Neural cell (in vitro differentiated cells): ENCODE data around the gene FAM111B. TPM values are rescaled to one million over a fixed set of nuclear protein-coding genes. Genes with fewer than 3 reads are reported as not detected.

Experiments
- H2AFZ ChIP-seq: fragments of 200-600, 300-800 bp; sonication (generic), shearing (Covaris generic); 2 replicates; pipeline ENCODE4 v1.6.0; 2014; ENCODE audit warnings: low read depth, mild to moderate bottlenecking, antibody characterized with exemption, low read length, moderate library complexity
- H3F3A ChIP-seq: fragments of 200-600 bp; shearing (Covaris generic); 2 replicates; pipeline ENCODE4 v1.6.1; 2016; ENCODE audit warnings: mild to moderate bottlenecking, moderate library complexity, mixed read lengths, antibody characterized with exemption, low read length; ENCODE audit not compliant: insufficient read depth, poor library complexity, severe bottlenecking
- H3K27ac ChIP-seq: fragments of 200-600, 300-800 bp; sonication (generic), shearing (Covaris generic); 2 replicates; pipeline ENCODE4 v1.5.1; 2014; ENCODE audit warnings: mild to moderate bottlenecking, low read length, moderate library complexity
- H3K27me3 ChIP-seq: fragments of 300-800, 200-600 bp; sonication (generic), shearing (Covaris generic); 2 replicates; pipeline ENCODE4 v1.6.0; 2014; ENCODE audit warnings: mild to moderate bottlenecking, low read depth, low read length, moderate library complexity; ENCODE audit not compliant: insufficient read depth
- H3K36me3 ChIP-seq: fragments of 300-800, 200-600 bp; sonication (generic), shearing (Covaris generic); 2 replicates; pipeline ENCODE4 v1.5.1; 2014; ENCODE audit warnings: mild to moderate bottlenecking, antibody characterized with exemption, low read length, moderate library complexity; ENCODE audit not compliant: insufficient read depth
- H3K4me2 ChIP-seq: fragments of 300-800, 200-600 bp; sonication (generic), shearing (Covaris generic); 2 replicates; pipeline ENCODE4 v1.6.0; 2014; ENCODE audit warnings: mild to moderate bottlenecking, low read length
- H3K4me3 ChIP-seq: fragments of 300-800, 200-600 bp; sonication (generic), shearing (Covaris generic); 2 replicates; pipeline ENCODE4 v1.5.1; 2014; ENCODE audit warnings: mild to moderate bottlenecking, low read length, moderate library complexity
- H3K79me2 ChIP-seq: fragments of 200-600 bp; shearing (Covaris generic); replicated peaks from 2 replicates; pipeline ENCODE4 v1.6.0; 2014; ENCODE audit warnings: mild to moderate bottlenecking, low read length, moderate library complexity; ENCODE audit not compliant: insufficient read depth
- H3K9ac ChIP-seq: fragments of 300-800, 200-600 bp; sonication (generic), shearing (Covaris generic); 2 replicates; pipeline ENCODE4 v1.6.1; 2016; ENCODE audit warnings: mild to moderate bottlenecking, low read length, mixed read lengths
- H3K9me2 ChIP-seq: fragments of 200-600 bp; shearing (Covaris generic); 2 replicates; pipeline ENCODE4 v1.6.1; 2016; ENCODE audit warnings: mild to moderate bottlenecking, low read length, mixed read lengths; ENCODE audit not compliant: insufficient read depth
- H3K9me3 ChIP-seq: fragments of 200-600, 300-800 bp; sonication (generic), shearing (Covaris generic); 2 replicates; pipeline ENCODE4 v1.6.1; 2016; ENCODE audit warnings: mild to moderate bottlenecking, mixed run types, low read length, moderate library complexity, mixed read lengths
- H4K20me1 ChIP-seq: fragments of 200-600 bp; shearing (Covaris generic); 2 replicates; pipeline ENCODE4 v1.6.1; 2016; ENCODE audit warnings: mild to moderate bottlenecking, mixed run types; ENCODE audit not compliant: insufficient read depth
- CTCF ChIP-seq: fragments of 450-650 bp; IDR thresholded peaks from 2 replicates; pipeline ENCODE4 v1.5.1; 2014; ENCODE audit warnings: antibody characterized with exemption, mild to moderate bottlenecking, moderate library complexity; ENCODE audit not compliant: poor library complexity, severe bottlenecking
- EP300 ChIP-seq: fragments of 450-650 bp; conservative IDR thresholded peaks from 2 replicates; pipeline ENCODE4 v1.6.1; 2014; ENCODE audit warnings: antibody characterized with exemption, mild to moderate bottlenecking, moderate library complexity; ENCODE audit not compliant: poor library complexity, severe bottlenecking
- EZH2 ChIP-seq: fragments of 200-600, 300-800 bp; shearing (Covaris generic), sonication (generic); IDR thresholded peaks from 2 replicates; pipeline ENCODE4 v1.6.1; 2014; ENCODE audit warnings: antibody characterized with exemption, low read length, borderline replicate concordance, mild to moderate bottlenecking; ENCODE audit not compliant: insufficient read depth, poor library complexity, severe bottlenecking
- MXI1 ChIP-seq: fragments of 450-650 bp; conservative IDR thresholded peaks from 2 replicates; pipeline ENCODE4 v1.6.1; 2014; ENCODE audit warnings: antibody characterized with exemption, mild to moderate bottlenecking; ENCODE audit not compliant: poor library complexity, severe bottlenecking
- POLR2AphosphoS5 ChIP-seq: IDR thresholded peaks from 2 replicates; pipeline ENCODE4 v1.6.1; 2012
- RAD21 ChIP-seq: fragments of 450-650 bp; conservative IDR thresholded peaks from 2 replicates; pipeline ENCODE4 v1.6.1; 2014; ENCODE audit warnings: antibody characterized with exemption, mild to moderate bottlenecking, moderate library complexity
- REST ChIP-seq: IDR thresholded peaks from 2 replicates; pipeline ENCODE4 v1.6.1; 2012; ENCODE audit warnings: borderline replicate concordance
- SMC3 ChIP-seq: fragments of 450-650 bp; conservative IDR thresholded peaks from 2 replicates; pipeline ENCODE4 v1.6.1; 2014; ENCODE audit warnings: antibody characterized with exemption, mild to moderate bottlenecking, moderate library complexity; ENCODE audit not compliant: poor library complexity
- TAF1 ChIP-seq: IDR thresholded peaks from 2 replicates; pipeline ENCODE4 v1.6.1; 2012; ENCODE audit warnings: low read depth
- polyA plus RNA-seq: library from polyadenylated mRNA; depleted of rRNA; stranded (reverse); fragments of >200 nt; gene quantifications from 2 replicates; pipeline ENCODE4 v1.2.3, GENCODE V29; 2014

The FAM111B gene
- polyA plus RNA-seq, 1 donor from 2014 or later: 1.2 TPM

- peaks cover 50% of the 10 kb centered on the region for H3K79me2 ChIP-seq
- no peak overlapping the region for H2AFZ ChIP-seq
- TF ChIP-seq MXI1 (no peak), POLR2AphosphoS5 (no peak), RAD21 (no peak), EZH2 (no peak)
- no peaks in the 10 kb centered on the region for H3K27me3 ChIP-seq
- no peaks in the 10 kb centered on the region for H3K9me3 ChIP-seq
- peaks cover 12% of the 10 kb centered on the region for H3F3A ChIP-seq
- no peaks in the 10 kb centered on the region for H3K36me3 ChIP-seq
- H3K9ac ChIP-seq: peak overlapping the region; percentile 99
- H3K4me3 ChIP-seq: peak overlapping the region; percentile 94
- H3K27ac ChIP-seq: peak overlapping the region; percentile 87
- H4K20me1 ChIP-seq: no peaks in the 10 kb centered on the region
- H3K4me2 ChIP-seq: peak overlapping the region; percentile 85
- H3K9me2 ChIP-seq: no peaks in the 10 kb centered on the region
Observed at GRCh38 chr11:59174664-59175033, 67.6 kb downstream of the FAM111B start.

- TF ChIP-seq REST (no peak), TAF1 (no peak), POLR2AphosphoS5 (no peak), CTCF (no peak), SMC3 (no peak), RAD21 (no peak), MXI1 (no peak), EP300 (no peak), EZH2 (no peak)
- H3K4me3 ChIP-seq: peak overlapping the region; percentile 94
Observed at GRCh38 chr11:59175091-59175501, 68.1 kb downstream of the FAM111B start.

GRCh38 chr11:59176330-59176729, 69.3 kb downstream of the FAM111B start:
- H3K9ac ChIP-seq: no peak overlapping the region
- H3K4me2 ChIP-seq: no peak overlapping the region
- no peaks in the 10 kb centered on the region for H3K9me2 ChIP-seq
- H3K27ac ChIP-seq: no peak overlapping the region
- peaks cover 58% of the 10 kb centered on the region for H3K79me2 ChIP-seq
- peaks cover 12% of the 10 kb centered on the region for H3F3A ChIP-seq
- H3K36me3 ChIP-seq: no peaks in the 10 kb centered on the region
- no peaks in the 10 kb centered on the region for H3K27me3 ChIP-seq
- no peak for TF ChIP-seq MXI1
- no peak for TF ChIP-seq EZH2
- no peak for TF ChIP-seq EP300
- no peak overlapping the region for H2AFZ ChIP-seq
- H3K4me3 ChIP-seq: no peak overlapping the region
- H3K9me3 ChIP-seq: no peaks in the 10 kb centered on the region
- no peaks in the 10 kb centered on the region for H4K20me1 ChIP-seq

More at GRCh38 chr11:59175091-59175501, 68.1 kb downstream of the FAM111B start:
- H3K79me2 ChIP-seq: peaks cover 53% of the 10 kb centered on the region
- no peaks in the 10 kb centered on the region for H3K27me3 ChIP-seq
- no peaks in the 10 kb centered on the region for H3K9me2 ChIP-seq
- no peaks in the 10 kb centered on the region for H3K36me3 ChIP-seq
- no peaks in the 10 kb centered on the region for H4K20me1 ChIP-seq
- H3K9me3 ChIP-seq: no peaks in the 10 kb centered on the region
- H3F3A ChIP-seq: peaks cover 12% of the 10 kb centered on the region
- no peak overlapping the region for H2AFZ ChIP-seq
- H3K4me2 ChIP-seq: no peak overlapping the region
- peak overlapping the region; percentile 99 for H3K9ac ChIP-seq
- no peak overlapping the region for H3K27ac ChIP-seq

Other genes with a start within 250 kb of the FAM111B start
- 0.64 and 0.84 TPM in 2 replicates for gene GLYATL1, start 167.7 kb upstream of the FAM111B start, polyA plus RNA-seq
- gene GLYATL1B, start 20.9 kb upstream of the FAM111B start, polyA plus RNA-seq: not detected in 2 replicates
- gene FAM111A, start 35.6 kb downstream of the FAM111B start, polyA plus RNA-seq: 0.88 and 3.2 TPM in 2 replicates
- gene DTX4, start 64.9 kb downstream of the FAM111B start, polyA plus RNA-seq: 31.4 and 37.7 TPM in 2 replicates
- gene MPEG1, start 105.7 kb downstream of the FAM111B start, polyA plus RNA-seq: 0.21 TPM in 1 of 2 replicates, not detected in the other